Measurements from ENCODE around the gene EIF3A.
"Not testable (repeated sequence)": the region's sequence is repeated elsewhere in the genome, so short reads cannot be mapped to it uniquely, and the experiment has no call there.

The EIF3A gene, protein sequence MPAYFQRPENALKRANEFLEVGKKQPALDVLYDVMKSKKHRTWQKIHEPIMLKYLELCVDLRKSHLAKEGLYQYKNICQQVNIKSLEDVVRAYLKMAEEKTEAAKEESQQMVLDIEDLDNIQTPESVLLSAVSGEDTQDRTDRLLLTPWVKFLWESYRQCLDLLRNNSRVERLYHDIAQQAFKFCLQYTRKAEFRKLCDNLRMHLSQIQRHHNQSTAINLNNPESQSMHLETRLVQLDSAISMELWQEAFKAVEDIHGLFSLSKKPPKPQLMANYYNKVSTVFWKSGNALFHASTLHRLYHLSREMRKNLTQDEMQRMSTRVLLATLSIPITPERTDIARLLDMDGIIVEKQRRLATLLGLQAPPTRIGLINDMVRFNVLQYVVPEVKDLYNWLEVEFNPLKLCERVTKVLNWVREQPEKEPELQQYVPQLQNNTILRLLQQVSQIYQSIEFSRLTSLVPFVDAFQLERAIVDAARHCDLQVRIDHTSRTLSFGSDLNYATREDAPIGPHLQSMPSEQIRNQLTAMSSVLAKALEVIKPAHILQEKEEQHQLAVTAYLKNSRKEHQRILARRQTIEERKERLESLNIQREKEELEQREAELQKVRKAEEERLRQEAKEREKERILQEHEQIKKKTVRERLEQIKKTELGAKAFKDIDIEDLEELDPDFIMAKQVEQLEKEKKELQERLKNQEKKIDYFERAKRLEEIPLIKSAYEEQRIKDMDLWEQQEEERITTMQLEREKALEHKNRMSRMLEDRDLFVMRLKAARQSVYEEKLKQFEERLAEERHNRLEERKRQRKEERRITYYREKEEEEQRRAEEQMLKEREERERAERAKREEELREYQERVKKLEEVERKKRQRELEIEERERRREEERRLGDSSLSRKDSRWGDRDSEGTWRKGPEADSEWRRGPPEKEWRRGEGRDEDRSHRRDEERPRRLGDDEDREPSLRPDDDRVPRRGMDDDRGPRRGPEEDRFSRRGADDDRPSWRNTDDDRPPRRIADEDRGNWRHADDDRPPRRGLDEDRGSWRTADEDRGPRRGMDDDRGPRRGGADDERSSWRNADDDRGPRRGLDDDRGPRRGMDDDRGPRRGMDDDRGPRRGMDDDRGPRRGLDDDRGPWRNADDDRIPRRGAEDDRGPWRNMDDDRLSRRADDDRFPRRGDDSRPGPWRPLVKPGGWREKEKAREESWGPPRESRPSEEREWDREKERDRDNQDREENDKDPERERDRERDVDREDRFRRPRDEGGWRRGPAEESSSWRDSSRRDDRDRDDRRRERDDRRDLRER (N-terminal part only)

DNA sequence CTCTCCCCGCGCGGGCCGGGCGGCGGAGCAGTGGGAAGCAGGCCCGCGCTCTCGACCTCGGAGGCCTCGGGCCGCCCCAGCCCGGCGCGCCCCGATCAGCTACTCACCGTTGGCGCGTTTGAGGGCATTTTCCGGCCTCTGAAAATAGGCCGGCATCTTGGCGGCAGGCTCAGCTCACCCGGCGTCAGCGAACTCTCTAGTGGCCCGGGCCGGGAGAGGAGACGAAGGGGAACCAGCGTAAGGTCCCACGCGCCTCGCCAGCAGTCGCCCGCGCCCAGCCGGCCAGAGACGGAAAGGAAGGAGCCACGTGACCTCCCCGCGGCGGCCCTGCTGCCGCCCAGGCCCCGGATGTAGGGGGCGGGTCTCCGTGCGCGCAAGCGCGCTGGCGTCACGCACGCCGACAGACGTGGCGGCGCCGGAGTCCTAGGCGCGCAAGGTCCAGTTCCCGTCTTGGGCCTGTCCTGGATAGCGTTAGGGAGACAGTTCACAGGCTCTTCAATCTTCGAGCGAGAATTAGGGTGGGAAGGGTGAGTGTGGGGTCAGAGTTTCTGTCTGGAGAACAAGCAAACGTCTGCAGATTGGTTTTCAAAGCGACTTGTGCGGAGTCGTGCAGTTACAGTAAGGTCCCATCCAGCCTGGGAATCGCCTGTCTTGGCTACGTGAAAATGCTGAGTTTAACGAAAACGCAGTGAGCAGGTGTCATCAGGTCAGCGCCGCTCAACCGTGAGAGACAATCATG lies at the start of gene EIF3A:
TSS of gene EIF3A (minus strand) at position 297 of the 739 bp plus-strand sequence. CDS start at position 156, 141 bp downstream.
- DNase-seq (ENCODE audit: low read depth), result peak; percentile 91

DNA sequence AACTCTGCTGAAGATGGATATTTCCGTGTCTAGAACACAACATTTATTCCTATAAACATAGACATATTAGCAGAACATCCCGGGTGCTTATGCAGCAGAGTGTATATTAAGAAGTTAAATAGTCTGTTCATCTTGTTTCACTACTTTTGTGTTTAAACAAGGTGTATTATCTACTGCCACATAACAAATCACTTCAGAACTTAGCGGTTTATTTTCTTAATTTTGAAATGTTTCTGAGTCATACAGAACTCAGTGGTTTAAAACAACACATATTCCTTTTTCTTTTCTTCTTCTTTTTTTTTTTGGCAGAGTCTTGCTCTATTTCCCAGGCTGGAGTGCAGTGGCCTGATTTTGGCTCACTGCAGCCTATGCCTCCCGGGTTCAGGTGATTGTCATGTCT lies 49.1 kb upstream of the EIF3A start:
- no peak for DNase-seq (ENCODE audit: low read depth)

DNA sequence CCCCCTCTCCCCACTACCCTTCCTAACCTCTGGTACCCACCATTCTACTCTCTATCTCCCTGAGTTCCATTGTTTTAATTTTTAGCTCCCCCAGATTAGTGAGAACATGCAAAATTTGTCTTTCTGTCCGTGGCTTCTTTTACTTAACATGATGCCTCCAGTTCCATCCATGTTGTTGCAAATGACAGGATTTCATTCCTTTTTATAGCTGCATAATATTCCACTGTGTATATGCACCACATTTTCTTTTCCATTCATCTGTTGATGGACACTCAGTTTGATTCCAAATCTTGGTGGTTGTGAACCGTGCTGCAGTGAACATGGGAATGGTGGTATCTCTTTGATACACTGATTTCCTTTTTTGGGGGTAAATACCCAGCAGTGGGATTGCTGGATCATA lies 45.3 kb upstream of the EIF3A start:
- no peak for DNase-seq (ENCODE audit: low read depth)

DNA sequence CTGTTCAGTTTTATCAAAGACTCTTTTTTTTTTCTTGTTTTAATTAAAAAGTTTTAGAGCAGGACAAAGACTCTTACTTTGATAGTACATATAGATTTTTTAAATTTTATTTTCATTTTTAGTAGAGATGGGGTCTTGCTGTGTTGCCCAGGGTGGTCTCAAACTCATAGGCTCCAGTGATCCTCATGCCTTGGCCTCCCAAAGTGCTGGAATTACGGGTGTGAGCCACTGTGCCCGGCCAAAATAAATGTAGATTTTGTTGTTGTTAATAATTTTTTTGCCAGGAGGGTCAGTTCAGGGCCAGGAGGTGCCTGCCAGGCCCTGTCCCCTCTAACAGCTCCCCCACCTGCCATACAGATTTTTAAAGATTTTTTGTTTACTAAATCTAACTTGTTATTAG lies 40.3 kb upstream of the EIF3A start:
- DNase-seq (ENCODE audit: low read depth), result no peak

DNA sequence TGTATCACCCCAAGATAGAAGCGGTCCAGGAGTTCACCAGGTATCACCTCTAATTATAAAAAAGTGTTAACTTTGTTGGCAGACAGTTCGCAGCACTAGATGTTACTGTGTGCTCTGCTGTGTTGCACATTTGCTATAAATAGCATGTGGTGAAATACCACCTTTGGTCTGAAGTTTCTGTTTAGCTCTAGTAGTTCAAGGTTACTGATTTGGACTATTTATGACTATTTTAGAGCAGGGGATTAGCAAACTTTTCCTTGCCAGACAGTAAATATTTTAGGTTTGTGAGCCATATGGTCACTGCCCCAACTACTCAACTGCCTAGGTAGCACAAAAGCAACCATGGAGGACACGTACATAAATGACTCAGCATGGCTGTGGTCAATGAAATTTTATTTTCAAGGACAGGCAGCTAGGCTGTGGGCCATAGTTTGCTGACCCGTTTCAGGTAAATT lies 39.8 kb upstream of the EIF3A start:
- DNase-seq (ENCODE audit: low read depth), result no peak

DNA sequence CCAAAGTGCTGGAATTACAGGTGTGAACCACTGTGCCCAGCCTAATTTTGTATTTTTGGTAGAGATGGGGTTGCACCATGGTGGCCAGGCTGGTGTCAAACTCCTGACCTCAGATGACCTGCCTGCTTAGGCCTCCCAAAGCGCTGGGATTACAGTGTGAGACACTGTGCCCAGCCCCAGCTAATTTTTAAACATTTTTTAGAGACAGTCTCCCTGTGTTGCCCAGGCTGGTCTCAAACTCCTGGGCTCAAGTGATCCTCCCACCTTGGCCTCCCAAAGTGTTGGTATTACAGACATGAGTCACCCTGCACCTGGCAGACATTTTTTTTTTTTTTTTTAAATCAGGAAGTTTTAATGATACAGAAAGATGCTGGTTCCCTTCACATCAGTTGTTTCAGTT lies 38.8 kb upstream of the EIF3A start:
- DNase-seq (ENCODE audit: low read depth), result no peak

DNA sequence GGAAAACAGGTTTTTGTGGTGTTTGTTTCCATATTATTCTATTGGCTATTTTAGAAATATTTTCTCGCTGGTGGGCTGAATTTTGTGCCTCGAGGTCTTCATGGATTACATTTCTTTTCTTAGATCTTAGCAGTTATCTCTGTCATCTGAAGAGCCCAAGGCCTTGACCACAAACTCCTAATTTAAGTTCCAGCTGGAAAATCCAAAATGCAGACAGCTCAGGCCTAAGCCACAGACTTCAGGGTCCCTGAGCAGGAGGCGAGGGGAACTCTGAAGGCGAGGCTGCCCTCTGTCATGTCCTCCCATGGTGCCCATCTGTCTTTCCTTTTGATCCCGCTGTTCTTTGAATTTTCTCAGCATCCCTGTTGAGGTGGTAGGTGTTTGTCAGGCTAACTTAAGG lies 37.6 kb upstream of the EIF3A start:
- DNase-seq (ENCODE audit: low read depth), result no peak

DNA sequence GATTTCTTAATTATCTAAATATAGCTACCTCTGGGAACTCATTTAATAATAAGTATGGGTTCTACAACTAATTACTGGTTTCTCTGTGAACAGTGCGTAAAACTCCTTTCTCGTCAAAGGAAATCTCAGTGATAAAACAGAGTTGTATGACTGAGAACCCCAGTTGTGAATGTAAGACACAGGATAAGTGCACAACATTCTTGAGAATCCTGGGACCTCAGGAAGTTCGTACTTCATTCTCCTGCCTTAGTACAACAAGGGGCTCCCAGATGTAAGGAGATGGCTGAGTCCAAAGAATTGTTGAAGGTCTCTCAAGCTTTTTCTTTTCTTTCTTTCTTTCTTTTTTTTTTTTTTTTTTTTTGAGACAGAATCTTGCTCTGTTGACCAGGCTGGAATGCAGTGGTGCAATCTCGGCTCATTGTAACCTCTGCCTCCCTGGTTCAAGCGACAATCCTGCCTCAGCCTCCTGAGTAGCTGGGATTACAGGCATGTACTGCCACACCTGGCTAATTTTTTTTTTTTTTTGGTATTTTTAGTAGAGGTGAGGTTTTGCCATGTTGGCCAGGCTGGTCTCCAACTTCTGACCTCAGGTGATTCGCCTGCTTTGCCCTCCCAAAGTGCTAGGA lies 35.8 kb upstream of the EIF3A start:
- DNase-seq (ENCODE audit: low read depth), result no peak

DNA sequence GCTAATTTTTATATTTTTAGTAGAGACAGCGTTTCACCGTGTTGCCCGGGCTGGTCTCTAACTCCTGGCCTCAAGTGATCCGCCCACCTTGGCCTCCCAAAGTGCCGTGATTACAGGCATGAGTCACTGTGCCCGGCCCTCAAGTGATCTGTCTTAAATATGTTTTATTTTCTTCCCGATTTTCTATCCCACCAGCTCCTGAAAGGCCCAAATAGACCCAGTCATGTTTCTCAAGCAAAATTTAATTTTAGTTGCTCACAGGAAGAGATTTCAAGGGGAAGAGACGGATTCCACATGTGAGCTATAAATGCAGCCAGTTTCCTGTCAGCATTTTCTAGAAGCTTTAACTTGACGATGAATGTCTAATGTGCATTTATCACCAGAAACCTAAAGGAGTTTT lies 35.3 kb upstream of the EIF3A start:
- DNase-seq (ENCODE audit: low read depth), result no peak

DNA sequence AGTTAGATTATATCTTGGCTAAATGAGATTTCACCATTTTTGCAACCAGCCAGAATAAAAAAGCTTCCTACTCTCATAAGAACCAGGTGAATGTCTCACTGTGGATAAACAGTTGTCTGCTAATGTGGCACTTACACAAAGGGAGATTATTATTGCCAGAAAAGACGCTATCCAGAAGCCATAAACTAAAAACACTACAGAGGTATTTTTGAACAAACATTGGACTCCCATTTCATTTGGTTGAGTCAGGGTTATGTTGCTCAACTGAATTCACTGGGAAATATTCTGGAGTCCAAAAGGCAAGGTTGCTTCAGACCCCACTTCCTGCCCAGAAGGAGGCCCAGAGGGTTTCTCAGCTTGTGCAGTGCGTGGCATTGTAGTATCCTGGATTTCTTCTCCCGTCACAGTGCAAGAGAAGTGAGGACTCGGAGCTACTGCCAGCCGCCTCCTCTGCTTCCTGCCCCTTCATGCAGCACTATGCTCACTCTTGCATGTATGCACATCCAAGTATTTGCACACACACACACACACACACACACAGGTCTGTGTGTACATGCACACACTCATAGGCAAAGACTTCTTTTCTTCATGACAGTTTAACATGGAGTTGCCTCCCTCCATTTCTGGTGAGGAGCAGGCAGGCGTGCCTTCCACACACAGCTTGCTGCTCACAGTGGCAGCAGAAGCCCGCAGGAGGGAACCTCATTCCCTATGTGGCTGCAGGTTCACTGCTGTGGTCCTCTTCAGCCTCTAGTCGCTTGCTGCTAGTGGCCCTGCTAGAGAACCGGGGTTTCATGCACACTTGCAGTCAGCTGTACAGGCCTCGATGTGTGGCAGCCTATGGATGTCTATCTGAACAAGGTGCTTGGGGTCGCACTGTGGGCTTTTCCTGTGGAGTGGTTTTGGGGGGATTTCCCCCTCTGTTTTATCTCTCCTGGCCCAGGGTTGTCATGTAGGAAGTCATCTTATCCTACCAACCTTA lies 33.4 kb upstream of the EIF3A start:
- DNase-seq (ENCODE audit: low read depth), result no peak

DNA sequence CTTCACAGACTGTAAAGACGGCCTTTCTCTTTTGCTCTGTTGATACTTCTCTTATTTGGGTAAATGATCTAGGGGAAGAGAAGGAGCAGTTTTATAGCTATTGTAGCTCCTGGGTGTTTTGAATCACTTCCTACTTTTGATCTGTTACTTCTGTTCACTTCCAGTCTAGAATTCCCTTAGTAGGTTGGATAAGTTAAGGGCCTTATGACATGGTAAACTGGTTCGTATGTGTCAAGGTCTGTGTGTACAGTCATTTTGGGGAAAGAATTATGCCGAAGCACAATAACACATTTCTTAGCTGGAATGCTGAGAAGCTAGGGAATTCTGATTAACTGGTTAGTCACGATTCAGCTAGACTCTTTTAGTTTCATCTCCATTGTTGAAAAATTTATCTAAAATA lies 31.4 kb upstream of the EIF3A start:
- DNase-seq (ENCODE audit: low read depth), result no peak

DNA sequence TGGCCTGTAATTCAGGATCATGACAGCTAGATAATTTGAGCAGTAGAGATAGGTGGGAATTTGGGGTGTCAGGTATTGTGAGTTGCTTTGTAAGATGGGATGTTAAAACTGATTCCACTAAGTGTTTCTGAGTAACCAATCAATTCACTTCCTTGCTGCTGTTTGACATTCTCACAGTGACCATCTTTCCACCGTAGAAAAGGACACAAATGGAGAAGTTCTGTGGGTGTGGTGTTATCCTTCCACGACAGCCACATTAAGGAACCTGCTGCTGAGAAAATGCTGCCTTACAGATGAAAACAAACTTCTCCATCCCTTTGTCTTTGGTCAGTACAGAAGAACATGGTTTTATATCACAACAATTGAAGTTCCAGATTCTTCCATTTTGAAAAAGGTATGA lies 27.2 kb upstream of the EIF3A start:
- DNase-seq (ENCODE audit: low read depth), result not testable (repeated sequence)

DNA sequence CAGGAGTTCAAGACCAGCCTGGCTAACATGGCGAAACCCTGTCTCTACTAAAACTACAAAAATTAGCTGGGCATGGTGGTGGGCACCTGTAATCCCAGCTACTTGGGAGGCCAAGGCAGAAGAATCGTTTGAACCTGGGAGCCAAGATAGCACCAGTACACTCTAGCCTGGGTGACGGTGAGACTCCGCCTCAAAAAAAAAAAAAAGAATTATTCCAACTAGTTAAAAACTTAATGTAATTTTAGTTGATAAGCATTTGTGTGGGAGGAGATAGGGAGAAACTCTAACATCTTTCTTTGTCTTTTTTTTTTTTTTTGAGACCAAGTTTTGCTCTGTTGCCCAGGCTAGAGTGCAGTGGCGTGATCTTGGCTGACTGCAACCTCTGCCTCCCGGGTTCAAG lies 26.5 kb upstream of the EIF3A start:
- not testable (repeated sequence) for DNase-seq (ENCODE audit: low read depth)

DNA sequence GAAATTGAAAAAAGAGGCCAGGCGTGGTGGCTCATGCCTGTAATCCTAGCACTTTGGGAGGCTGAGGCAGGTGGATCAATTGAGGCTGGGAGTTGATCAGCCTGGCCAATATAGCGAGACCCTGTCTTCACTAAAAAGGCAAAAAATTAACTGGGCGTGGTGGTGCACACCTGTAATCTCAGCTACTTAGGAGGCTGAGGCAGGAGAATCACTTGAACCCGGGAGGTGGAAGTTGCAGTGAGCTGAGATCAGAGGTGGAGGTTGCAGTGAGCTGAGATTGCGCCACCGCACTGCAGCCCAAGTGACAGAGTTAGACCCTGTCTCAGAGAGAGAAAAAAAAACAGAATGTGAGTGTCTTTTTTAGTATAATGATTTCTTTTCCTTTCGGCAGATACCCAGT lies 25.3 kb upstream of the EIF3A start:
- not testable (repeated sequence) for DNase-seq (ENCODE audit: low read depth)

DNA sequence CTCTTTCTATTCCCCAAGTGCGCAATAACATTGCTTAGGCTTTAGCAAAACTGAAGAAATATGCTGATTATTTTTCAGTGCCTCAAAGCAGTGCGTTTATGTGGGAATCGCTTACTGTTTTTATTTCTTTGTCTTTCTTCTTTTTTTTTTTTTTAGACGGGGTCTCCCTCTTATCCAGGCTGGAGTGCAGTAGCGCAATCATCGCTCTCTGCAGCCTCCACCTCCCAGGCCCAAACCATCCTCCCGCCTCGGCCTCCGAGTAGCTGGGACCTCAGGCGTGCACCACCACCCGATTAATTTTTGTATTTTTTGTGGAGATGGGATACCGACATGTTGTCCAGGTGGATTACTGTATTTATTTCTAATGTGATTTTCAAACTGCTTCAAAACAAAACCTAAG lies 24.5 kb upstream of the EIF3A start:
- no peak for DNase-seq (ENCODE audit: low read depth)

DNA sequence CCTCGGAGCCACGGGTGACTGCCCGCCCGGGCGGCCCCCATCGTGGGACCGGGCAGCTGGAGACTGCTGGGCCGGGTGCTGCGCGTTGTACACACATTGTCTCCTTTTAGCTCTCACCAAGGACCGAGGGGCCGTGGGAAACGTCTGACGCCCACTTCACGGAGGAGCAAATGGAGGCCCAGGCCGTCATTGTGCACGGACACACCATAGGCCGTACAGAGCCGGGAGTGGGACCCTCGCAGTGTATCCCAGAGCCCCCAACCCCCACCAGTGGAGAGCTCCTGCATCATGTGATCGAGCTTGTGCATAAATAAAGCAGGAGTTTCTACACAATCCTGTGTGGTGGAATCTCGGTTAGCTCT lies 24.0 kb upstream of the EIF3A start:
- no peak for DNase-seq (ENCODE audit: low read depth)

DNA sequence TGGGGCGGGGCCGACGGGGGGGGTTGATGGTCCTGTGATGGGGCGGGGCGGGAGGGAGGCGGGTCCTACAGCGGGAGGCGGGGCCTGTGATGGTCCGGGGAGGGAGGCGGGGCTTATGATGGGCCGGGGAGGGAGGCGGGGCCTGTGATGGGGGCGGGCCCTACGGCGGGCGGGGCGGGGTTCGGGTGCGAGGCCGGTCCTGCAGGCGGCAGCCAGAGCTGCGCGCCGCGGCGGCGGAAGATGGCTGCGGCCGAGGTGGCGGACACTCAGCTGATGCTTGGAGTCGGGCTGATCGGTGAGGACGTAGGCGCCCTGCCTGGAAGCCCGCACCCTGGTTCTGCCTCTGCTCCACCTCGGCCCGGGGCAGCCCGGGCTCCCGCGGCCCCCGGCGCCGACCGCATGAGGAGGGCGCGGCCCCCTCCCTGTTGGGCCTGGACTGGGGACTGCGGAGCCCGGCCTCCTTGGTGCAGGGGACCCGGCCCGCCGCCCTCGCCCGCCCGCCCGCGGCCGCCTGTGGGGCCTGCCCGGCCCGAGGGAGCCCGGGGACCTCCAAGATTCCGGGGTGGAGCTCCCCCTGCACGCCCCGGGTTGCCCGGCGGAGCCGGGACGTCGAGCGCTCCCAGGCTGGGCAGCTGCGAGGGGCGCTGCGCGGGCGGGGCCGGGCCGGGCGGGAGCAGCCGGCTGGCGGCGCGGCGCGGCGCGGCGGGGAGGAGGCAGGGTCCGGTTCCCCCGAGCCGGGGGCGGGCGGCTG lies 23.5 kb upstream of the EIF3A start, which contains the start of gene DENND10:
TSS of gene DENND10 (plus strand) at position 211 of the 751 bp plus-strand sequence. CDS start at position 241, 30 bp downstream.
- peak; percentile 64 for DNase-seq (ENCODE audit: low read depth)

DNA sequence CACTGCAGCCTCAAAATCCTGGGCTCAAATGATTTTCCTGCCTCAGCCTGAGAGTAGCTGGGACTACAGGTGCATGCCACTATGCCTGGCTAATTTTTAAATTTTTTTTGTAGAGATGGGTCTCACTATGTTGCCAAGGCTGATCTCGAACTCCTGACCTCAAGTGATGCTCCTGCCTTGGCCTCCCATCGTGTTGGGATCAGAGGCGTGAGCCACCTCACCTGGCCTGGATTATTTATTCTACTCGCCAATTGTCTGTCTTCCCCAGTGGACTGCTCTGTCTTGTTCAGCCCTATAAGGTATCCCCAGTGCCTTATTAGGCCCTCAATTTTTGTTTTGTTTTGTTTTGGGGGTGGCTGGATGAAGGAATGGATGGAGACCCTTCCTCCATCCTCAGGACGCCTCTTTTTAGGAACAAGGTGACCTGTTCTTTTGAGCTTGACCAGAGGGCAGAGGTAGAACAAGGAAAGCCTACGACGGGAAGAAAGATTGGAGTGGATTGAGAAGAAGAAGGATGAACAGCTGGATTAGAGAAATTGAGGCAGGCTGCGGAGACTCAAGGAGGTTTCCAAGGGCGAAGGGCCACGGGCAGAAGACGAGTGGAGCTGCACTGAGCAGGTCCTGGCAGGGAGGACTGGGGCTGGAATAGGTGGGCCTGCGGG lies 22.8 kb upstream of the EIF3A start:
- DNase-seq (ENCODE audit: low read depth), result no peak
